NB4 (cell line): ENCODE results near the gene LDAH.

Experiments
- CTCF ChIP-seq: IDR thresholded peaks from one replicate; pipeline ENCODE4 v1.5.1; 2012; ENCODE audit warnings: low read depth, low read length
- MYC ChIP-seq: IDR thresholded peaks from 2 replicates; pipeline ENCODE4 v1.6.1; 2011; ENCODE audit warnings: low read depth, low read length
- POLR2A ChIP-seq: IDR thresholded peaks from 2 replicates; pipeline ENCODE4 v1.6.1; 2011; ENCODE audit warnings: mild to moderate bottlenecking; ENCODE audit not compliant: insufficient read length; ENCODE audit errors: extremely low read depth

- TF ChIP-seq POLR2A, result no peak
- no peak for TF ChIP-seq CTCF
- TF ChIP-seq MYC, result no peak
Observed at GRCh38 chr2:20697322-20697934, 125.5 kb downstream of the LDAH start.
